HG03064 (cell line): ENCODE results near the gene HOXA13.

ENCODE experiments used
- ATAC-seq: cut with Tn5 transposase; IDR thresholded peaks from one replicate; pipeline ENCODE4 v1.9.1; 2021; ENCODE audit warnings: low read depth; ENCODE audit not compliant: unreplicated experiment

The HOXA13 gene

DNA sequence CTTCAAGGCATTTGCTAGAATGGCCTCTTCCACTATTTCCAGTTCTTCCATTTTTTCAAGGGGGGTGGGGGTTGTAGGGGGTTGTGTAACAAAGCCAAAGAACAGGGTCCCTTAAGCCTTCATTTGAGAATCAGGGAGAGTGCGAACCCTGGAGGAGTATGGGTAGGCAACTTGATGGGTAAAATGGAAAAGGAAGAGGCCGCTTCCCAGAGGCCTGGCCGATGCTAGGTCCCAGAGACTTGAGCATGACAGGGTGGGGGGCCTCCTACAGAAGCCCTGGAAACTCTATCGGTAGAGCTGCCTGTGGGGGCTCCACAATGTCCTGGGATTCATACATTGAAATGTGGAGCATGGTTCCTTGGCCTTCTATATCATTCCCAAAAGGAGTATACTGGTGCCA lies 9.1 kb upstream of the HOXA13 start:
- no peak for ATAC-seq

DNA sequence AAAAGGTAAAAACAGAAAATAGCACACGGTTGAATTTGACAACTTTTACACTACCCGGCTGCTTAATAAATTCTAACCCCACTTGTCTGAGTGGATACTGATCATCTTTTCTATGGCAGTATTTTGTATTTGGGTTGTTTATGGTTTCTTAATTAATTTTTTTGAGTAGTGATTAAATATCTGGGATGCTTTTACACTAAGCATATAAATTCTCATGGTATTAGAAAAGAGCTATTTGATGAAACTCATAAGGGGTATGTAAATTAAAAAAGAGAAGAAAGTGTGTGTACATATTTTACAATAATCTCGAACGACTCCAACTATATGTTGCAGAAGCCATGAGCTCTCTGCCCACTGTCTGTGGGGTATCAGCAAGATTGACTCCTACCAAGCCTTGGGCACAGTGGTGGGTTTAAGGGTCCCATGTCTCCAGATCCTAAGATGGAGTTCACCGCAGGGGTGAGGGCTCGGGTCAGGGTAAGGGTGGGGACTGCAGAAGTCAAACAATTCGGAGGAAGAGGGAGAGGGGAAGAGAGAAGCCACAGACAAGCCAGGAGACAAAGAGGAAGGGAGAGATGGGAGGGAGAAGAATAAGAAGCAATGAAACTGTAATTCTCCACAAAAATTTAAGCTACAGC lies 7.6 kb upstream of the HOXA13 start:
- no peak for ATAC-seq

- no peak for ATAC-seq
Measured at GRCh38 chr7:27205325-27206280, 5.7 kb upstream of the HOXA13 start.

DNA sequence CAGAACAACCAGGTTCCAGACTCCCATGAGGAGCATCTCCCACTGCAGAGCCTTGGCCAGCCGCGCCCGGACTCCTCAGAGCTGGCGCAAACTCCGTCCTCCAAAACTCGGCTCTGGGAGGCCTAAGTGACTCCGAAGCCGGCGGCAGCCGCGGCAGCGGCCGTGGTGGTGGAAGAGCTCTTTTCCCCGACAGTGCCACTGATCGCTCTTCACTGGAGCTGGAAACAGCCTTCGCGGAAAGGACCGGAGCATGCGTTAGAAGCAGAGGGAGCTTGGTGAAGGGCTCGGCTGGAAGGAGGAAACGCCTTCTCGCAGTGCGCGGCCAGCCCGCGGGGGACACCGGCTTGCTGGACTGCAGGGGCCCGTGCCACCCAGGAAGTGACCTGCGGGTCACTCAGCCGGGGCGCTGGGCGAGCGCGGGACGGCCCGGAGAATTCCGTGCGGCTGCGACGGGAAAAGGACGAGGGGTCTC lies 5.0 kb upstream of the HOXA13 start:
- ATAC-seq: no peak

- ATAC-seq: no peak
Measured at GRCh38 chr7:27203964-27204594, 4.2 kb upstream of the HOXA13 start.

DNA sequence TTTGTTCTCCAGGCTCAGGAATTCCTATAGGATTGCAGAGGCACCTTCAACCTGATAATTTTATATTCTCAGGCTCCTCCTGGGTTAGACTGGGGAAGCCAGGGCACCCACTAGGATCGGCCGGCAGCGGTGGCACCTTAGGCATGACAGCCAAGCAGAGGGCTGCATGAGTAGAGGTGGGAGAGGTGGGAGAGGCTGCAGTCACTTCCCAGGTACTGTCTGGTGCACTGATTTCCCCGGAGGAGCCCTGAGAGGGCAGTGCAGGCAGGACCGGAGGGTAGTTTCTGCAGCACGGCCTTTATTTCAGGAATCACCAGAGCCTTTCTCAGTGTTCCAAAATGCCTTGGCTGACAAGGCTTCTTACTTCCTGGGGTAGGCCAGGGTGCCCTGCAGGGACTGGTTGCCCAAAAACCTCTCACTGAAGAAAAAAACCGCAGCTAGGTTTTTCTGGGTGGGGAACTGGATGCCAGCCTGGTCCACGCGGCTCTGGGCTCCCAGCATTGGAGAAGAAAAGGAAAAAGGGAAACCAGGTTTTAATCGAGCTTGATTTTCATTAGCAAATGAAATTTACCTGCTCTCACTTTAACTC lies 3.6 kb upstream of the HOXA13 start:
- ATAC-seq: no peak

DNA sequence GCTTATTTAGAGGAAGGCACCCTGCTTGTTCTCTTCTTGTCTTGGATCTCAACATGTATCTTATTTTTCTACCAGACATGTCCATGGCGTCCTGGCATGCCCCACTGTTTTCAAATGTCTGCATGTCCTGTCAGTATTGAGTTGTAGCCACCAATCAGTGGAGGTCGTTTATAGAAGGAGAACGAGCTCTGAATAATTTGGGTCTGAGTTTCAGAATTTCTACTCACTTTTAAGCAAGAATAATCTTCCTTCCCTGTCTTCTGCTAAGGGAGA lies 2.9 kb upstream of the HOXA13 start:
- ATAC-seq: no peak

DNA sequence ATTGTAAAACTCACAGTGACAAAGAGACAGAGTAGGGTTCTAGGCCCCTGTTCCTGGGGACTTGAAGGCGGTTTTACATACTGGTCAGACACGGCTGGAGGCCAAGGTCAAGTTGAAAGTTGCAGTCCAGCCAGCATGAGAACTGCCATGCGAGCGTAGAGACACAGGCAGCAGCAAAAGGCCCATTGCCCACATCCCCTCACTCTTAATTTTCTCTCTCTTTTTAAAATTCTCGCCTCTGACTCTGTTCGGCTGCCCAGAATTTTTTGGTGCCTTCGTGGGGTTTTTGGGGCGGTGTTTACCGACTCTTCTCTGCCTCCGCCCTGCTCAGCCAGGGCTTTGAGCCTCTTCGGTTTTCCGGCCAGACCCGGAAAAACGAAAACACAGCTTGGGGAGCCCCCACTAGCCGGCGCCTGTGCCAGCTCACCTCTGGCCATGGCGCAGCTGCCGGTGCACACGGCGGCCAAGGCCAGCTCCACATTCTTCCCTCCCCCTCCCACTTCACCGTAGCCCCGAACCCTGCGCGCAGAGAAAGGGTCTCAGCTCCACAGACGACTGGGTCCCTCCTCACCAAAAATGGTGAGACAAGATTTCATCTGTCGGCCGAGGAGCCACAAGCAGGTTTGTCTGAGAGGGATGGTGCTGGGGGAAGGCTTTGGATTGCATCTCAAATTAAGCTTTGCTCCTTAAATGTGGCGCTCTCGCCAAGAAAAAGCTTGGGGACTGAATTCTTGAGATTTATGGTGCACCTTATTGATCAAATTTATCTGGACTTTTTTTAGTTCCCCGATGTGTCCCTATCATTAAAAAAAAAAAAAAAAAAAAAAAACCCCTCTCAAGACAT lies 2.3 kb upstream of the HOXA13 start:
- ATAC-seq: no peak

DNA sequence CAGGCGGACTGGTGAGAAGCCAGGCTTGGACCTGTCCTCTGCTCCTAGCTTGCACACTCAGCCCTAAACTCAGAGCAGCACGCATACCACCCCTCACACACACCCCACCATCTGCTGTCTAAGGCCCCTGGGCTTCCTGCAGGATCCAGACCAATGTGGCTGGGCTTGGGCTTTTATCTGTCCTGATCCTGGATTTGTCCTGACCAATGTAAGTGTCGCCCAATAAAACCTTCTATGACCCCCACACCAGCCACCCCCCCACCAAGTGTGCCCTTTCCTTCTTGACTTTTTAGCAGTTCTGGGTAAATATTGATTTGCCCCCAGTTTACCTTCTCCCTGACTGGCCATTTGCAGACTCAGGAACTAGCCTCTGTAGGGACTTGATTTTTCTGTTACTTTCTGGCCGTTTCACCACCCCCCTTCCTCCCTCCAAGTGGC lies 1.7 kb upstream of the HOXA13 start:
- no peak for ATAC-seq

GRCh38 chr7:27200761-27201579 lies 1.1 kb upstream of the HOXA13 start:
- no peak for ATAC-seq

DNA sequence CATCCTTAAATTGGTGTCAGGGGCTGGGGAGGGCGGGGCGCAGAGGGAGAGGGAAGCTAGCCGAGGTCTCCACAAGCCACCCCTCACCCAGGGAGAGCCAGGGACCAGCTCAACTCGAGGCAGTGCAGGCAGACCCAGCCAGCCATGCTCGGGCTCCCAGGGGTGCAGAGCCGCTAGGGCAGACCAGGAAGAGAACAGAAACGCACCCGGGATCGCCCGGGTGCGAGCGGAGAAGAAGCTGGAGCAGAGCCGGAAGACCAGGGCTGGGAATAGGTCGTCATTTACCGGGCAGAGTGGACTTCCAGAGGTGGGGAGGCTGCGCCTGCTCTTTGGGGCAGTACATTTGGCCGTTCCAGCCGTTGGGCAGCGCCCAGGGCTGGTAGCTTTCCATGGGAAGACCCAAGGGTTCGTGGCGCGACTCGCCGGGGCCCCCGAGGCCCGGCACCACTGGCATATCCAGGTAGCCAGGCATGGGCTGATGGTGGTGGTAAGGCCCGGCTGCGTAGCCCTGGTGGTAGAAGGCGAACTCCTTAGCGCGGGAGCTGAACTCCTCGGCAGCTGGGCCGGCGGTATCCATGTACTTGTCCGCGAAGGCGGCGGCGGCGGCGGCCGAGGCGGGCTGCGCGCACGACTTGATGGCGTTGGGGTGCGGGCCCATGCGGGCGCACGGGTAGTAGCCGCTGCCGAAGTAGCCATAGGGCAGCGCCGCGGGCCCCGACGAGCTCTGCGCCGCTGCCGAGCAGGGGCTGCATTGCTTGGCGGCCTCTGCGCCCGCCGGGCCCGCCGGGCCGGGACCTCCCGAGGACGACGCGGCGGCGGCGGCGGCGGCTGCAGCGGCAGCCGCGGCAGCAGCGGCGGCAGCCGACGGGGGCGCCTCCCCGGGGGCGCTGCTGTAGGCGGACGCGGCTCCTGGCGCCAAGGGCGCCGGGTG lies 755 bp downstream of the HOXA13 start:
- no peak for ATAC-seq

DNA sequence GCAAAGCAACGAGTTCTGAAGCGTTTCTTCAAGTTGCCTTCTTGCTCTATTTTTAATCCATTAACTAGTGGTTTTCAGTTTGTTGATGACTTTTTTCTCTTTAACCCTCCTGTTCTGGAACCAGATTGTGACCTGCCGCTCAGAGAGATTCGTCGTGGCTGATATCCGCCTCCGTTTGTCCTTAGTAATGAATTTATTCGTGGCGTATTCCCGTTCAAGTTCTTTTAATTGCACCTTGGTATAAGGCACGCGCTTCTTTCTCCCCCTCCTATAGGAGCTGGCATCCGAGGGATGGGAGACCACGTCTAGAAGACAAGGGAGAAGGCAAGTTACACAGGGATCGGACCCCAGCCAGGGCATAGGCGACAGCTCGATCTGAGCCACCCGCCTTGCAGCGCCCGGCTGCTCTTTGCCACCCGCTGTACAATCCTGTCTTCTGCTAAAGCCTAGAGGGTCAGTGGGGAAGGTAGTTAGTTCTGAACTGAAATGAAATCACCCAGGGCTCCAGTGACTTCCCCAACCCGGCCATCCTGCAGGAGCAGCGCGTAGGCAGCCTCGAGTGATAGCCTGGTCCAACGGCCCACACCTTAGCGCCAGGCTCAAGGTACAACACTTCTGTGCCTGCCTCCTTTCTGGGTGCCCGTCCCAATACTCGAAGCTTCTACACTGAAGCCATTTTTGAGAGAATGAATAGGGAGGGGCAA lies 1.6 kb downstream of the HOXA13 start:
- ATAC-seq: no peak

DNA sequence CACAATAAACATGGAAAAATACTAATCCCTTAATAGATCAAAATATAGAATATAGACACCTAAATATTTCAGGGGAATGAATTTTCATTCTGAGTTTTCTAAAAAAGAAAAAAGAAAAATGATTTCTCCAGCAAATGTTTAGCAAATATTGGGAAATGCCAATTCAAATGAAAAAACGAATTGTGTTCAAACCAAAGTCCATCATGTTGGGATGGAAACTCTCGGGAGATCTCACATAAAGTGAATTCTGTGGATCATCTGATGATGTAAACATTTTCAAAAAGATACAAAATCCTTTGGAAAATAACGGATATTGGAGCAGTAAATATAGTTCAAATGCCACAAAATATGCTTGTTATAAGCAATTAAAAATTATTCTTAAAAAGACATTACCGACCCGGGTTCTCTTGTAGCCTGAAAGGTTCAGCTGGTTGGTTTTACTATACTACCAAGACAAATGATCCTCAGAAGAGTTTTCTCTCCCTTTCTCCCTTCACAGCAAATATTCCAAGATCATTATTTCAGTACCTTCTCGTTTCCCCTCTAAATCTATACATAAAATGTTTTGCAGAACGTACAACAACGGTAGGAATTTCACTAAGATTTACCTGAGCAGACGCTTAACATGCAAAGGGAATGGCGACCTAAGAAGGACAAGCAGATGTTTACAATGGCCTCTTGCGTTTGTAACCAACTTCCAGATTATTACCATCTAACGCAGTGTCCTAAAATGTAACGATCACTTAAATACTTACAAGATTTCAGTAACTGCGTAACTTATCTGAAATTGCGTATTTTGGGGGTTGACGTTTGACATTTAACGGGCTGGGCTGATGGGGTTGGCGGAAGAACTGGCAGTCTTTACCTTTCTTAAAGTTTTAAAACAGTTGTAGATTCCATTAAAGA lies 2.5 kb downstream of the HOXA13 start:
- ATAC-seq: no peak

GRCh38 chr7:27196287-27196767 lies 3.6 kb downstream of the HOXA13 start:
- ATAC-seq: no peak

DNA sequence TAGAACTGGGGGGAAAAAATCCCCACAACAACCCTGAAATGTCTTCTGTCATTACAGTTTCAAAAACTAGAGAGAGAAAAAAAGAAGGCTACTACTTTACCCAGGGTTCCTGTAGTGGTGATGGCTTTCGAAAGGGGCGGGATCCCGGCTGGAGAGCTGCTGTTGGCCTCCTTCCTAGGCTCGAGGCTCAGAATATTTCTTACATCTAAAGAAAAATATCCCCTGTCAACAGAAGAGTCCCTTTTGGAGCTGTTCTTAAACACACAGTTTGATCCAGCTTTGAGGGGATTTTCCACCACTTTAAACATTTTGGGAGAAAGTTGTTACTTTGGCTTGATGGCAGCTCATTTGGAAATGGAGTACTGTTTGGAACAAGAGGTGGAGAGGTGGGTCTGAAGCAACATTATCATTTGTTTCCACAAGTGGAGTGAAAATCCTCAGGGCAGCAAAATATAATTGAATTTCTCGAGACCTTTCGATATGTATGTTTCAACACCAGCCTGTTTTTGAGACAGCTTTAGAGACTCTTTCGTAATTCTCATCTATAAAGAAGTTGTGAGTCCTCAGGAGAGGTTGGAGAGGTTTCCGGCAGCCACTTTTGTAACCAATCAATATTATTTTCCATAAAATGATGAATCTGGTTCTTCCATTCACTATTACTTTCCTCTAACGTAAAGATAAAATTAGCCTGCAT lies 5.1 kb downstream of the HOXA13 start:
- ATAC-seq: no peak

- ATAC-seq: no peak
Measured at GRCh38 chr7:27194002-27194352, 5.9 kb downstream of the HOXA13 start.
